Measurements from ENCODE around the gene OPRM1.

The OPRM1 gene

DNA sequence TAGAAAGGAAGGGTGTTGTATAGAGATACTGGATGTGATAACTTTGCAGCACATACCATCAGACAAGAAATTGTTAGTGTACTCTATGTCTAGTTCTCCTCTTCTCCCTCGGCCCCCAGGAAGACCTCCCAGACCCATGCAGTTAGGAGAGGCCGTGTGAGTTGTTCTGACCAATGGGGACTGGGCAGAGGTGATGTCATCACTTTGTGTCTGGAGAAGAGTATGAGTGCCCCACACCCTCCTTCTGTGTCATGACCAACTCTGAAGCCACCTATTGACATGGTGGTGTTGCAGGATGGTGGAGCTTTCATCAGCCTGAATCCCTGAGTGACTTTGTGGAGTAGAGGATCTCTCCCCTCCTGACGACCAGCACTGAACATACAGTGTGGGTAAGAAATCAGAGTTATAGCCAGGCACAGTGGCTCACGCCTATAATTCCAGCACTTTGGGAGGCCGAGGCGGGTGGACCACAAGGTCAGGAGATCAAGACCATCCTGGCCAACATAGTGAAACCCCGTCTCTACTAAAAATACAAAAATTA, 245.3 kb downstream of the OPRM1 start:
- no peak for DNase-seq (ENCODE audit: low spot score)

DNA sequence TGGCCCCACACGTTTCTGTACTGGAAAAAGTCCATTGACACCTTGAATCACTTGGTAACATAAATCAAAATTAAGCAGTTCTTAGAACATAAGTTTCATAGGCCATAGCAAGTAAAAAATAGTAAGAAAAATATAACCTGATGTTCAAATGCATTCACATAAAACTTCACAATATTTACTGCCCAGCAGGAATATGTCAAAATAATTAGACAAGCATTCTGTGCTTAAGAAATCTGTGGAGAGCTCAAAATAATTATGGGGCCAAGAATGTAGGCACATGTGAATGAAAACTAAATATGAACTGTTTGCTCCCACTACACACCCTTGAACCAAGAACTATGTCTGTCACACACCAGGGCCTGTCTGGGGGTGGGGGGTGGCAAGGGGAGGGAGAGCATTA, 246.8 kb downstream of the OPRM1 start:
- no peak for DNase-seq (ENCODE audit: low spot score)

DNA sequence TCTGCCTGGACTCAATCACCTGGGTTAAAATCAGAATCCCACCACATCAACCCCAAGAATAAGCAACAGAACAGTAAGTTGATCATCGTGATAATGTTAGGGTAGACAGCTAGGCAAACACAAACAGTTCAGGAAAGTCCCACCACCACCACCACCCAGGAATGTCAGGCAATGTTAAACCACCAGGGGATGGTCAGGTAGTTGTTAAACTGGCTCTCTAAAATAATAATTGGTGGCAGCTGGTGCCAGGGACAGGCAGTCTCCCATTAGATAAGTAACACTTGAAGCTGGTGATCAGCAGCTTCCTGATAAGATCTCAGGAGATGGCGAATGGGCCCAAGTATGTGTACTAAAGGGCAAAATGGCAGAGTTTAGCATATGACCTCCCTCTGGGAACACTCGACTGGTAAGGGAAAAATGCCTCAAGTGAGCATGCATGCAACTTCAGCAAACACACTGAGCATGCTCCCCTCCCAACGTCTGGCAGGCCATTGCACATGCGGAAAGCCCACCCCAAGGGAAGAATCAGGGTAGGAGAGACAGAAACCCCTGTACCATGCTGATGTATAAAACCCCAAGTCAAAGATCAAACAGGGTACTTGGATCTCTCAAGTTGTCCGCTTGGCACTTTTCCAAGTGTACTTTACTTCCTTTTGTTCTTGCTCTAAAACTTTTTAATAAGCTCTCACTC, 250.9 kb downstream of the OPRM1 start:
- no peak for DNase-seq (ENCODE audit: low spot score)

DNA sequence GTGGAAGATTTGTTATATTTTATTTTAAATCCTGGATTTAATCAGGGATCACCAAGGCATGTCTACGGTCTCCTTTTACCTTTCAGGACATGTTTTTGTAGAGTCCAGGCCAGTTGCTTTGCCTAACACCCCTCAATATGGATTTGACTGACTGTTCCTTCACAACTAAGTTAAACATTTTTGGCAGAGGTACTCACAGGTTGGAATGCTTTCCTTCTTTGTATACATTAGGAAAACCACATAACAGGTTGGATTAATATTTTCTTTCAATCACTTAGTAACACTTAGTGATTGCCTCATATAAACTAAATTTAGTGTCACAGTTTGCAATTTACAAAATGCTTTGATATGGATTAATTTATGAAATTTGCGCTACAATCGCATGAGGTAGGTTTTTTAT, 253.0 kb downstream of the OPRM1 start:
- no peak for DNase-seq (ENCODE audit: low spot score)

DNA sequence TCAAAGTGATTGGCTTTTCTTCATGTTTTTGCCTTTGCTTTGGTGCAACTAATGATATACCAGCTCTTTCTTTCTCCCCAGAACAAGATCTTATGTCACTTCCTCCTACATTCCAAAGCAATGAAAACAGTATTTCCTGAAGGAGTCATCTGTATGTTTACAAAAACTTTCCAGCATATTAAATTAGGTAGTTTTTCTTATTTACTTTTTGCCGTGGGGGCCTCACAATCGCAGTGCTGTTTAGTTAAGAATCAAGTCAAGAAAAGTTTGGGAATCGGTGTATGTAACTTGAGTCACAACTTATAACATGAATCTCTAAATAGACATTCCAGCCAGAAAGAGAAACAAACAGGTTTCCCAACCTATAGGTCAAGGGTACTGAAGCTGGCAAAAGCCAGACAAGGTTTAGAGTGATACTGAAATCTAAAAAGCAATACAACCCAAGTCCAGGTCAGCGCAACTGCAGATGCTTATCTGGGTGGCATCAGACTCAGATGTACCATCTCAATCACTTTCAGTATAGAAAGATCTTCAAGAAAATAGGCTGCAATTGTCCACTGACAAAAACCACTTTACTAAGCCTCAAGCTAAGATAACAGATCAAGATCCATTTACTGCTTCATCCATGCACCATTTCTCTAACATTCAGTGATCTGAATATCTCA, 253.9 kb downstream of the OPRM1 start:
- DNase-seq (ENCODE audit: low spot score): no peak

DNA sequence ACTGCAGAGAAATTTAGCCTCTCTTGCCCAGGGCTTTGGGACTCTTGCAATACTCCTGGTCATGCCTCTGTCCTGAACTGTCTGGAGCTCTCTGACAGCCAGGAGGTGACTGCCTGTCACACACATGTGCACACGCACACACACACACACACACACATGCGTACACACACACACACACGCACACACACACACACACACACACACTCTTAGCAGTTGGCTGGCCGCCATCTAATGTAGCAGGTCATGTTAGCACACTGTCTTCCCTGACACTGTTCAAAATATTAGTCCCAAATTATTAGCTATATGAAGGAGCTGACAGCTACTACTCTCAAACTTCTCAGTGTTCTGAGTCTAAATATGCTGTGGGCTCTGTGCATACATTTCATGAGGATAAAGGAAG, 256.7 kb downstream of the OPRM1 start:
- no peak for DNase-seq (ENCODE audit: low spot score)
